GM12878 (cell line): Measurements from ENCODE around the gene TMEM167B. TPM values are rescaled to one million over a fixed set of nuclear protein-coding genes. Genes with fewer than 3 reads are reported as not detected.

Experiments used
- ATAC-seq: fragments of 200-7000 bp; cut with Tn5 transposase; 3 replicates; pipeline ENCODE4 v1.9.1; 2020; ENCODE audit warnings: mild to moderate bottlenecking, moderate library complexity
- BruUV-seq: library from RNA; stranded (reverse); fragments of 400-500 nt; replicated peaks from 2 replicates; lab custom pipeline; 2021; lab: Mats Ljungman, UMichigan
- CTCF ChIA-PET: fragments of 300-600 bp; sonication (Branson Sonifier 250); formaldehyde crosslinking; extraction: SDS; loops from one replicate; lab custom pipeline; 2021; ENCODE audit warnings: inconsistent platforms; lab: Yijun Ruan, JAX
- POLR2A ChIA-PET: fragments of 350-600 bp; formaldehyde crosslinking; extraction: SDS; loops from one replicate; lab custom pipeline; 2021; ENCODE audit warnings: inconsistent platforms; lab: Charles Lee
- RAD21 ChIA-PET: fragments of 300-600 bp; sonication (Branson Sonifier 250); formaldehyde crosslinking; loops from one replicate; lab custom pipeline; 2023; ENCODE audit warnings: antibody characterized with exemption; ENCODE audit not compliant: unreplicated experiment; lab: Charles Lee
- SMC1A ChIA-PET: fragments of 300-600 bp; sonication (Branson Sonifier 250); formaldehyde crosslinking; loops from one replicate; lab custom pipeline; 2023; ENCODE audit not compliant: unreplicated experiment, uncharacterized antibody; lab: Charles Lee
- DNase-seq: peaks from one replicate; pipeline ENCODE4 v3.0.0-alpha.2; 2011; ENCODE audit warnings: low read depth, low spot score
- FAIRE-seq: peaks from 3 replicates; lab custom pipeline; 2011; peaks lifted over from hg19 to GRCh38; lab: Jason Lieb, UNC
- H2AFZ ChIP-seq: 2 replicates; pipeline ENCODE4 v1.6.0; 2011; ENCODE audit warnings: low read depth, low read length, control low read depth; ENCODE audit not compliant: control insufficient read depth
- H3K27ac ChIP-seq: 2 replicates; pipeline ENCODE4 v1.5.1; 2011; ENCODE audit warnings: control low read depth; ENCODE audit not compliant: control insufficient read depth, insufficient read depth
- H3K27me3 ChIP-seq, 2 experiments: replicated peaks in 1 of 2; 2 replicates each; pipeline versions ENCODE4 v1.6.0 to v1.6.1; 2011; ENCODE audit warnings: low read length in 1 of 2; ENCODE audit not compliant: control insufficient read depth in 2 of 2, insufficient read depth in 2 of 2
- H3K36me3 ChIP-seq, 2 experiments: 2 replicates each; pipeline ENCODE4 v1.5.1; 2011; ENCODE audit warnings: low read length in 1 of 2; ENCODE audit not compliant: control insufficient read depth in 2 of 2, insufficient read depth in 2 of 2
- H3K4me1 ChIP-seq: 2 replicates; pipeline ENCODE4 v1.6.1; 2011; ENCODE audit warnings: mild to moderate bottlenecking, low read length, moderate library complexity, mixed read lengths; ENCODE audit not compliant: control insufficient read depth, insufficient read depth
- H3K4me2 ChIP-seq: 2 replicates; pipeline ENCODE4 v1.6.0; 2011; ENCODE audit warnings: control low read depth; ENCODE audit not compliant: control insufficient read depth, insufficient read depth
- H3K4me3 ChIP-seq: fragments of 200-600 bp; sonication (generic); 2 replicates; pipeline ENCODE4 v1.5.1; 2016
- H3K79me2 ChIP-seq: 2 replicates; pipeline ENCODE4 v1.6.0; 2011; ENCODE audit warnings: low read length; ENCODE audit not compliant: control insufficient read depth, insufficient read depth
- H3K9ac ChIP-seq: 2 replicates; pipeline ENCODE4 v1.8.0; 2011; ENCODE audit warnings: low read length, control low read depth, mixed read lengths; ENCODE audit not compliant: control insufficient read depth, insufficient read depth
- H3K9me3 ChIP-seq: replicated peaks from 3 replicates; pipeline ENCODE4 v1.5.1; 2011; ENCODE audit warnings: mild to moderate bottlenecking, low read length; ENCODE audit not compliant: control insufficient read depth, insufficient read depth
- H4K20me1 ChIP-seq: 2 replicates; pipeline ENCODE4 v1.6.0; 2011; ENCODE audit not compliant: control insufficient read depth, insufficient read depth
- ASH2L ChIP-seq: fragments of 300-600, 200-600 bp; sonication (generic); IDR thresholded peaks from 2 replicates; pipeline ENCODE4 v1.6.1; 2017; ENCODE audit warnings: low read depth, mild to moderate bottlenecking, borderline replicate concordance
- ATF7 ChIP-seq: fragments of 450-650 bp; IDR thresholded peaks from 2 replicates; pipeline ENCODE4 v1.6.1; 2016; ENCODE audit warnings: low read depth, mild to moderate bottlenecking
- BACH1 ChIP-seq: fragments of 450-650 bp; IDR thresholded peaks from 2 replicates; pipeline ENCODE4 v1.6.1; 2017; ENCODE audit warnings: mild to moderate bottlenecking, borderline replicate concordance
- CHD4 ChIP-seq: fragments of 200-600 bp; sonication (generic); IDR thresholded peaks from 2 replicates; pipeline ENCODE4 v1.6.1; 2016; ENCODE audit warnings: mild to moderate bottlenecking
- DPF2 ChIP-seq: fragments of 450-650 bp; IDR thresholded peaks from 2 replicates; pipeline ENCODE4 v1.6.1; 2017; ENCODE audit warnings: mild to moderate bottlenecking
- HDAC2 ChIP-seq: fragments of 200-600 bp; sonication (generic); IDR thresholded peaks from 2 replicates; pipeline ENCODE4 v1.6.1; 2017
- IKZF1 ChIP-seq: fragments of 450-650 bp; conservative IDR thresholded peaks from 2 replicates; pipeline ENCODE4 v1.6.1; 2017; ENCODE audit warnings: antibody characterized with exemption, mild to moderate bottlenecking
- LARP7 ChIP-seq: fragments of 450-650 bp; IDR thresholded peaks from 2 replicates; pipeline ENCODE4 v1.6.1; 2017; ENCODE audit warnings: mild to moderate bottlenecking
- MXI1 ChIP-seq: fragments of 150-350 bp; IDR thresholded peaks from 2 replicates; pipeline ENCODE4 v1.6.1; 2011; ENCODE audit warnings: low read depth, mild to moderate bottlenecking, inconsistent platforms, low read length, improper control_type of control experiment
- SIN3A ChIP-seq: IDR thresholded peaks from 2 replicates; pipeline ENCODE4 v1.6.1; 2012; ENCODE audit warnings: low read depth, low read length, improper control_type of control experiment
- STAT3 ChIP-seq: IDR thresholded peaks from 2 replicates; pipeline ENCODE4 v1.6.1; 2011; ENCODE audit warnings: low read depth, low read length, improper control_type of control experiment
- TCF3 ChIP-seq: IDR thresholded peaks from 2 replicates; pipeline ENCODE4 v1.6.1; 2012; ENCODE audit warnings: low read depth, mild to moderate bottlenecking, low read length, borderline replicate concordance; ENCODE audit not compliant: insufficient read depth
- WGBS: methylation state at CpG from one replicate; pipeline ENCODE4 v1.1.6; 2016; ENCODE audit warnings: low lambda C conversion rate; ENCODE audit not compliant: insufficient replicate concordance, insufficient coverage; ENCODE audit errors: missing lambda C conversion rate; 5-methylcytosine and 5-hydroxymethylcytosine counted together
- in situ Hi-C: fragments of 300-500 bp; cut with MboI; formaldehyde crosslinking; loops from 9 replicates; pipeline ENCODE4 v1.14.3; 2018; ENCODE audit warnings: mixed read lengths
- intact Hi-C: fragments of 100-400 bp; cut with micrococcal nuclease; formaldehyde crosslinking; loops from one replicate; pipeline ENCODE4 v1.14.2; 2022; ENCODE audit not compliant: unreplicated experiment
- polyA plus RNA-seq, 11 experiments: library from polyadenylated mRNA; depleted of rRNA in 4 of 11; unstranded in 6 of 11; stranded (reverse) in 5 of 11; fragments of >200 nt; fragmentation: Nextera tagmentation in 4 of 11; fragmentation: Illumina TruSeq in 1 of 11; extraction: Ambion mirVana in 4 of 11; extraction: Trizol in 1 of 11; gene quantifications; 1 replicate in 1 of 11; 2 replicates in 10 of 11; pipeline versions ENCODE4 v1.2.1 to v1.2.3, GENCODE V29; 2011 to 2016; ENCODE audit warnings: inconsistent platforms in 2 of 11, missing spikeins in 2 of 11, low read depth in 1 of 11
- total RNA-seq, 4 experiments: library from RNA; depleted of rRNA in 3 of 4; stranded (reverse); fragments of >200 nt in 3 of 4; fragmentation: Illumina TruSeq in 1 of 4; extraction: Trizol in 1 of 4; gene quantifications; 2 replicates each; pipeline versions ENCODE4 v1.2.1 to v1.2.3, GENCODE V29; 2013 to 2021
- TF ChIP-seq, protein P1 (sequence below): fragments of 150-350 bp; IDR thresholded peaks from 2 replicates; pipeline ENCODE4 v1.6.1; 2014; ENCODE audit warnings: mild to moderate bottlenecking, low read depth, low read length
- TF ChIP-seq, protein P2 (sequence below): IDR thresholded peaks from 2 replicates; pipeline ENCODE4 v1.6.1; 2012; ENCODE audit warnings: improper control_type of control experiment, low read depth, low read length; ENCODE audit not compliant: insufficient replicate concordance
- TF ChIP-seq, protein P3 (sequence below): IDR thresholded peaks from 2 replicates; pipeline ENCODE4 v1.6.1; 2011; ENCODE audit warnings: low read depth, mild to moderate bottlenecking, low read length, moderate library complexity, borderline replicate concordance; ENCODE audit errors: extremely low read depth

TMEM167B gene
- total and polyA plus RNA-seq, 10 of the 15 experiments (the other 5 are each of a cell fraction or from before 2014, with no cell fraction given) = 15.6 to 26.1 (median 21.1) TPM

DNA sequence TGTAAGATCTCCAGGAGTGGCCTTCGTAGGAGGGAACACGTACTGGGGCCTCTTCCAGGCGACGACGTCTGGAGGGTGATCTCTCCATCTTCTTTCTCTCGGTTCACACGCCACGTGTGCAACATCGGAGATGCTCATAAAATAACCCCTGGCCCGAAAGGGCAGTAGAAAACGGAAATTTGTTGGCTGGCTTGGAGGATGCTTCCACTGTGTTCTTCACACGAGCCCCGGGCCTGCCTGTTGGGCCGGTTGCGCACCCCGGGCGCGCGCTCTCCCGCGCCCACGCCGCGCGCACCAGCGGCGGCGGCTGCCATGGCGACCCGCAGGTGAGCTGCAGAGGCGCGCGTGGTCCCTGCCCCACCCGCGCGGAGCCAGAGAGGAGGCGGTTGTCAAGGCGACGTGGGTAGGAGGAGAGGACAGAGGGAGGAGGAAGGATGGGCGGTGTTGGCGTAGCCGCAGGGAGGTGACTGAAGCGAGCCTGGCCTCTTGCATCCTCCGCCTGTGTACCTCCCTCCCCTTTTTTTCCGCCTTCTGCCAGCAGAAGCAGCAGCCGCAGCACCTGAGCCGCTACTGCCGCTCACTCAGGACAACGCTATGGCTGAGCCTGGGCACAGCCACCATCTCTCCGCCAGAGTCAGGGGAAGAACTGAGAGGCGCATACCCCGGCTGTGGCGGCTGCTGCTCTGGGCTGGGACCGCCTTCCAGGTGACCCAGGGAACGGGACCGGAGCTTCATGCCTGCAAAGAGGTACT, 23.2 kb downstream of the TMEM167B start, which contains the start of gene ELAPOR1:
Gene ELAPOR1 (plus strand): TSS at position 526 of the 752 bp plus-strand sequence. CDS start 69 bp downstream, at position 595.
- ATAC-seq (peak; percentile 63), DNase-seq (no peak), FAIRE-seq (no peak)
- H3K27me3 ChIP-seq = peaks cover 8 to 11% of the 10 kb centered on the region in 2 experiments
- H3K79me2 ChIP-seq = no peaks in the 10 kb centered on the region
- H3K36me3 ChIP-seq = no peaks in the 10 kb centered on the region
- no peaks in the 10 kb centered on the region for H3K9me3 ChIP-seq
- H3K4me3 ChIP-seq = peak within 1 kb of the TSS; percentile 64
- peak within 1 kb of the TSS; percentile 86 for H3K4me2 ChIP-seq
- ChIA-PET POLR2A (interaction anchor here (3.7 kb wide), 1 partner anchor 14 kb away, joined by 25 read pairs; no protein-coding TSS in a partner anchor), RAD21 (interaction anchor here (0.9 to 2.6 kb wide), 4 partner anchors 23 to 152 kb away, joined by 3 to 7 read pairs (median 5); partner anchors contain the start of genes TMEM167B and WDR47), SMC1A (interaction anchor here (0.9 to 4.6 kb wide), 3 partner anchors 22 to 285 kb away, joined by 3 to 33 read pairs (median 6); no protein-coding TSS in a partner anchor), CTCF (interaction anchor here (0.6 to 8.3 kb wide), 15 partner anchors 8 to 285 kb away, joined by 3 to 57 read pairs (median 7); partner anchors contain the start of gene TMEM167B)
- no peak within 1 kb of the TSS for H3K9ac ChIP-seq
- BruUV-seq = no TSS peak
- in situ Hi-C loops = no loop called here
- H3K27ac ChIP-seq = no peak within 1 kb of the TSS
- 4% methylated on average over 53 of the region's 56 CpGs for WGBS
- intact Hi-C loops = loop anchor here (2.0 to 10.0 kb wide), 5 partner anchors 49 to 281 kb away; partner anchors contain the start of genes CLCC1, SORT1 and WDR47
- peaks cover 15% of the 10 kb centered on the region for H3K4me1 ChIP-seq
- no peaks in the 10 kb centered on the region for H4K20me1 ChIP-seq
- peak within 1 kb of the TSS; percentile 83 for H2AFZ ChIP-seq
- TF ChIP-seq SIN3A (no peak), STAT3 (no peak), CHD4 (no peak), TCF3 (no peak), ATF7 (no peak), DPF2 (peak; percentile 52; the same call in 1 of the 2 replicates), LARP7 (peak; percentile 73; the same call in 1 of the 2 replicates), BACH1 (0 out of 2 replicates have a peak, but pooled peaks have one; percentile 41), IKZF1 (peak; percentile 25; the same call in 1 of the 2 replicates), HDAC2 (0 out of 2 replicates have a peak, but pooled peaks have one; percentile 69), MXI1 (no peak), ASH2L (no peak)
- TF ChIP-seq, protein P1, sequence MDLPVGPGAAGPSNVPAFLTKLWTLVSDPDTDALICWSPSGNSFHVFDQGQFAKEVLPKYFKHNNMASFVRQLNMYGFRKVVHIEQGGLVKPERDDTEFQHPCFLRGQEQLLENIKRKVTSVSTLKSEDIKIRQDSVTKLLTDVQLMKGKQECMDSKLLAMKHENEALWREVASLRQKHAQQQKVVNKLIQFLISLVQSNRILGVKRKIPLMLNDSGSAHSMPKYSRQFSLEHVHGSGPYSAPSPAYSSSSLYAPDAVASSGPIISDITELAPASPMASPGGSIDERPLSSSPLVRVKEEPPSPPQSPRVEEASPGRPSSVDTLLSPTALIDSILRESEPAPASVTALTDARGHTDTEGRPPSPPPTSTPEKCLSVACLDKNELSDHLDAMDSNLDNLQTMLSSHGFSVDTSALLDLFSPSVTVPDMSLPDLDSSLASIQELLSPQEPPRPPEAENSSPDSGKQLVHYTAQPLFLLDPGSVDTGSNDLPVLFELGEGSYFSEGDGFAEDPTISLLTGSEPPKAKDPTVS = no peak
- TF ChIP-seq, protein P2, sequence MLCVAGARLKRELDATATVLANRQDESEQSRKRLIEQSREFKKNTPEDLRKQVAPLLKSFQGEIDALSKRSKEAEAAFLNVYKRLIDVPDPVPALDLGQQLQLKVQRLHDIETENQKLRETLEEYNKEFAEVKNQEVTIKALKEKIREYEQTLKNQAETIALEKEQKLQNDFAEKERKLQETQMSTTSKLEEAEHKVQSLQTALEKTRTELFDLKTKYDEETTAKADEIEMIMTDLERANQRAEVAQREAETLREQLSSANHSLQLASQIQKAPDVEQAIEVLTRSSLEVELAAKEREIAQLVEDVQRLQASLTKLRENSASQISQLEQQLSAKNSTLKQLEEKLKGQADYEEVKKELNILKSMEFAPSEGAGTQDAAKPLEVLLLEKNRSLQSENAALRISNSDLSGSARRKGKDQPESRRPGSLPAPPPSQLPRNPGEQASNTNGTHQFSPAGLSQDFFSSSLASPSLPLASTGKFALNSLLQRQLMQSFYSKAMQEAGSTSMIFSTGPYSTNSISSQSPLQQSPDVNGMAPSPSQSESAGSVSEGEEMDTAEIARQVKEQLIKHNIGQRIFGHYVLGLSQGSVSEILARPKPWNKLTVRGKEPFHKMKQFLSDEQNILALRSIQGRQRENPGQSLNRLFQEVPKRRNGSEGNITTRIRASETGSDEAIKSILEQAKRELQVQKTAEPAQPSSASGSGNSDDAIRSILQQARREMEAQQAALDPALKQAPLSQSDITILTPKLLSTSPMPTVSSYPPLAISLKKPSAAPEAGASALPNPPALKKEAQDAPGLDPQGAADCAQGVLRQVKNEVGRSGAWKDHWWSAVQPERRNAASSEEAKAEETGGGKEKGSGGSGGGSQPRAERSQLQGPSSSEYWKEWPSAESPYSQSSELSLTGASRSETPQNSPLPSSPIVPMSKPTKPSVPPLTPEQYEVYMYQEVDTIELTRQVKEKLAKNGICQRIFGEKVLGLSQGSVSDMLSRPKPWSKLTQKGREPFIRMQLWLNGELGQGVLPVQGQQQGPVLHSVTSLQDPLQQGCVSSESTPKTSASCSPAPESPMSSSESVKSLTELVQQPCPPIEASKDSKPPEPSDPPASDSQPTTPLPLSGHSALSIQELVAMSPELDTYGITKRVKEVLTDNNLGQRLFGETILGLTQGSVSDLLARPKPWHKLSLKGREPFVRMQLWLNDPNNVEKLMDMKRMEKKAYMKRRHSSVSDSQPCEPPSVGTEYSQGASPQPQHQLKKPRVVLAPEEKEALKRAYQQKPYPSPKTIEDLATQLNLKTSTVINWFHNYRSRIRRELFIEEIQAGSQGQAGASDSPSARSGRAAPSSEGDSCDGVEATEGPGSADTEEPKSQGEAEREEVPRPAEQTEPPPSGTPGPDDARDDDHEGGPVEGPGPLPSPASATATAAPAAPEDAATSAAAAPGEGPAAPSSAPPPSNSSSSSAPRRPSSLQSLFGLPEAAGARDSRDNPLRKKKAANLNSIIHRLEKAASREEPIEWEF = no peak
- TF ChIP-seq, protein P3, sequence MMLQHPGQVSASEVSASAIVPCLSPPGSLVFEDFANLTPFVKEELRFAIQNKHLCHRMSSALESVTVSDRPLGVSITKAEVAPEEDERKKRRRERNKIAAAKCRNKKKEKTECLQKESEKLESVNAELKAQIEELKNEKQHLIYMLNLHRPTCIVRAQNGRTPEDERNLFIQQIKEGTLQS = no peak
